GM10266 (cell line): ENCODE data around the gene GADD45B.

Experiments used
- DNase-seq: peaks from one replicate; pipeline ENCODE4 v3.0.0; 2012; ENCODE audit errors: extremely low spot score
- TF ChIP-seq, protein P1 (sequence below): IDR thresholded peaks from 2 replicates; pipeline ENCODE4 v1.5.1; 2012; ENCODE audit warnings: mild to moderate bottlenecking, low read depth; ENCODE audit not compliant: control insufficient read depth, insufficient read depth; ENCODE audit errors: missing control alignments

The GADD45B gene

DNA sequence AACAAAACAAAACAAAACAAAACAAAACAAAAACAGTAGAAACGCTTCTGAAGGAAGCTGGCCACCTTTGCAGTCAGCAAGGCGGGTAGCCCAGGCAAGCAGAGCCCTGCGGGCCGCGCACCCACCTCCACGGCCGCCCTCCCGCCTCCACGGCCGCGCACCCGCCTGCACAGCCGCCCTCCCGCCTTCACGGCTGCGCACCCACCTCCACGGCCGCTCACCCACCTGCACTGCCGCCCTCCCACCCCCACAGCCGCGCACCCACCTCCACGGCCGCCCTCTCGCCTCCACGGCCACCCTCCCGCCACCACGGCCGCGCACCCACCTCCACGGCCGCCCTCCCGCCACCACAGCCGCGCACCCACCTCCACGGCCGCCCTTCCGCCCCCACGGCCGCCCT is 39.5 kb upstream of the GADD45B start:
- TF ChIP-seq, protein P1, sequence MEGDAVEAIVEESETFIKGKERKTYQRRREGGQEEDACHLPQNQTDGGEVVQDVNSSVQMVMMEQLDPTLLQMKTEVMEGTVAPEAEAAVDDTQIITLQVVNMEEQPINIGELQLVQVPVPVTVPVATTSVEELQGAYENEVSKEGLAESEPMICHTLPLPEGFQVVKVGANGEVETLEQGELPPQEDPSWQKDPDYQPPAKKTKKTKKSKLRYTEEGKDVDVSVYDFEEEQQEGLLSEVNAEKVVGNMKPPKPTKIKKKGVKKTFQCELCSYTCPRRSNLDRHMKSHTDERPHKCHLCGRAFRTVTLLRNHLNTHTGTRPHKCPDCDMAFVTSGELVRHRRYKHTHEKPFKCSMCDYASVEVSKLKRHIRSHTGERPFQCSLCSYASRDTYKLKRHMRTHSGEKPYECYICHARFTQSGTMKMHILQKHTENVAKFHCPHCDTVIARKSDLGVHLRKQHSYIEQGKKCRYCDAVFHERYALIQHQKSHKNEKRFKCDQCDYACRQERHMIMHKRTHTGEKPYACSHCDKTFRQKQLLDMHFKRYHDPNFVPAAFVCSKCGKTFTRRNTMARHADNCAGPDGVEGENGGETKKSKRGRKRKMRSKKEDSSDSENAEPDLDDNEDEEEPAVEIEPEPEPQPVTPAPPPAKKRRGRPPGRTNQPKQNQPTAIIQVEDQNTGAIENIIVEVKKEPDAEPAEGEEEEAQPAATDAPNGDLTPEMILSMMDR: no peak
- no peak for DNase-seq

DNA sequence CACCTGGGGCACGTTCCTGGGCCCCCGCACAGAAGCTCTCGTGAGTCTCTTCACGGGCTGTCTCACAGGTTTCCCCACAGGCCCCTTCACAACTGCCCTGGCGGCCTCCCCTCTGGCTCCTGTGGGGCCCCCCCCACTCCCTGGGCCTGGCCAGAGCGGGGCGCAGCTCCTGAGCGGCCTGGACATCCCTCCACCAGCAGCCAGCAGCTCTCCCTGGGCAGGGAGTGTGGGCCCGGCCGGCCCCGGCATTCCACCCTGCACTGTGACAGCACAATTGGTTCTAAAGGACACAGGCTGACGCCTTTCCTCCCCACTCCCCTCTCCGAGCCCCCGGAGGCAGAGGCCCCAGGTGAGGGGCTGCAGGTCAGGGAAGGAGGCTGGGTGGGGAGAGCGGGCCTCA is 39.0 kb upstream of the GADD45B start:
- no peak for DNase-seq

DNA sequence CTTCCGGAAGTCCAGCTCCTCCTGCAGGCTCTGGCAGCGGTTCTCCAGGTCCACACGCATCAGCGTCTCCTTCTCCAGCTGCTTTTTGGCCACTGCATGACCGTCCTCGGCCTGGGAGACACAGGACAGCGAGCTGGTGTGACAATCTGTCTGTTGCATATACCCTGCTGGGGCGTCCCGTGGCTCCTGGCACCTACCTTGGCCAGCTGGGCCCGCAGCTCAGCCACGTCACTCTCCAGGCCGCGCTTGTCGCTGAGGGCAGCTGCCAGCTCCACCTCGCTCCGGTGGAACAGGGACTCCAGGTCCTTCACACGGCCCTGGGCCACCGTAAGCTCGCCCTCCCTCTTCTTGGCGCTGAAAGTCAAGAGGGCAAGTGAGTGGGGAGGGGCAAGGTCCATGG is 37.7 kb upstream of the GADD45B start:
- TF ChIP-seq, protein P1: no peak

More for the DNA sequence above, 39.0 kb upstream of the GADD45B start:
- TF ChIP-seq, protein P1: no peak

DNA sequence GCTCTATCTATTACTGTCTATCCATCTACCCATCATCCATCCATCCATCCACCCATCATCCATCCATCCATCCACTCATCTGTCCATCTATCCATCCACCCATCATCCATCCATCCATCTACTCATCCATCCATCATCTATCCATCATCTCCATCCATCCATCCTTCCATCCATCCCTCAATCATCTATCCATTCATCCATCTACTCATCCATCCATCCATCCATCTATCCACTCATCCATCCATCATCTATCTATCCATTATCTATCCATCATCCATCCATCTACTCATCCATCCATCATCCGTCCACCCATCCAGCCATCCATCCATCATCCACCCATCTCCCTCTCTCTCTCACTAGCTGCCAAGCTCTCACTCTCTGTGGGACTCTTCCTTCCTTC is 35.4 kb upstream of the GADD45B start:
- no peak for DNase-seq
- TF ChIP-seq, protein P1: no peak

More for the DNA sequence above, 37.7 kb upstream of the GADD45B start:
- DNase-seq: no peak

DNA sequence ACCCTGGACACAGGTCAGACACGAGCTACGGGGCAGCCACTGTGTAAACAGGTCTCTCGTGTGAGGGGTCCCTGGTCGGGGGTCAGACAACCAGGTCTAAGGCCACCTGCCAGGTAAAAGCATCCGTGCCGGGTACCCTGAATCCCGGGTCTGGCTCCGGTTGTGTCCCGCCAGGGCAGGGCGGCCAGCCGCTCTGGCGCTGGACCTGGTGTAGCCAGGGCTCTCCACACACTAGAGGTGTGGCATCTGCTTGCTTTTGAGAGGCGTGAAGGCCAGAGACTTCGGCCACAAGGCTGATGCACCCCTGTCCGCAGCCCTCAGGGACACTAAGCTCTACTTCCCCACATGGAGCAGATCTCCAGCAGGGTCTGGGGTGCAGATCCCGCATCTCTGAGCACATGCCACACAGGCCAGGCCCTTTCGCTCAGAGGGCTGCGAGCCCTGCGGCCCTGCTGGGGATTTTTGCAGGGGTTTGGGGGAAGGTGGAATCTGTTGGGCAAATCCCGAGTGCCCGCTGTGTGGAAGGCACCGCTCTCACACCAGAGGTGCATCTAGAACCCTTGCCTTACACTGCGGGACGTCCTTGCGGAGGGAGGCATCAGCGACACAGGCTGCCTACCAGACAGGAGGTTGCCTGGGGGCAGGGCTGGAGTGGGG is 34.7 kb upstream of the GADD45B start:
- DNase-seq: no peak
- TF ChIP-seq, protein P1: no peak

DNA sequence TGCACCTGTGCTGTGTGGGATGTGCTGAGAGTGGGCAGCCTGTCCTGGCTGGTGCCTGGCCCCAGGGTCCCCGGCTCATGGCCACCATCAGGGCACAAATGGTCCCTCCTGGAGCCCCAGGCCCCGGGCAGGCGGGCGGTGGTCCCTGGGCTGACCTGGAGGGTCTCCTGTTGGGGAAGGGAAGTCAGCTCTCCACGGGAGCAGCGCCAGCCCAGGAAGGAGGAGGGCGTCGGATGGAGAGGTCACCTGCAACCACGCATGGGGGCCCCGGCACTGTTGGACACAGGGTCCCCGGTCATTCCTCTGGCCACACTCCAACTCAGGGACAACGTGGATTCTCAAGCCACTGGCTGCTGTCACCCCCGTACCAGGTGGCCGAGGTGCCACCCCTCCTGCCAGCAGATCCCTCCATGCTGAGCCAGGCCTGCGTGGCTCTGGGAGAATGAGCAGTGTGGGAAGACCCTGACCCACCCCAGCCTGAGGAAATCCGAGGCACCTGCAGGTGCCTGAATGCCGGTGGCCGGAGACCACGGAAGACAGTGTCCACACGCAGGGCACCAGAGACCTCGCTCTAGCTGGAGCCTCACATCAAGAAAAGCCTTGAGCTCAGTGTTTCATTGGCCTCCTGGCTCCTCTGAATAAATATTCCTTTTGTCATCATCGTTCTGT is 32.7 kb upstream of the GADD45B start:
- TF ChIP-seq, protein P1: no peak
- no peak for DNase-seq

DNA sequence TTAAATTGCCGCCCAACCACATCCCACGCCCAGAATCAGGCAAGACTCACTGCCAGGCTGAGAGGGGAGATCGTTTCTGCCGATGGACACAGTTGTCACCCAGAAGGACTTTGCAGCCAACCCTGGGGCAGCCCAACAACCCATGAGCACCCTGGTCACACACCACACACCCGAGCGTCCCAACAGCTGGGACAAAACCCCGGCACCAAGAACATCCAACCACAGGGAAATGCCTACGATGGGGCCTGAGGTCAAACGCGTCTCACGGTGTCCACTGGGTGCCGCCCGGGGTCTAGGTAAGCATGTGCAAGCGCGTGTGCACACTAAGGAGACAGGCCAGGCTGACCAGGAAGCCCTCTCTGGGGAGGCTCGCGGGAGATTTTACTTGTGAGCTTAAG is 32.1 kb upstream of the GADD45B start:
- TF ChIP-seq, protein P1: no peak

More for the DNA sequence above, 32.1 kb upstream of the GADD45B start:
- DNase-seq: no peak
